ENCODE results near the gene ASCL5.

ASCL5 gene

GRCh38 chr1:201077116-201077515 is 49.9 kb downstream of the ASCL5 start:
- H4K8ac ChIP-seq (ENCODE audit: low read depth, low read length): no peak overlapping the region
- H3K27ac ChIP-seq (replicated peaks; ENCODE audit: low read length): no peak overlapping the region
- H3K36me3 ChIP-seq (replicated peaks in 1 of 2; ENCODE audit: control insufficient read depth in 2 of 2, insufficient read depth in 2 of 2, low read length in 2 of 2): no peaks in the 10 kb centered on the region
- no peak overlapping the region for H2AK5ac ChIP-seq (ENCODE audit: low read depth, low read length)
- H4K91ac ChIP-seq (ENCODE audit: low read depth, low read length, poor library complexity): no peak overlapping the region
- H2BK15ac ChIP-seq (ENCODE audit: low read length): no peak overlapping the region
- no peak overlapping the region for H3K14ac ChIP-seq (ENCODE audit: low read length)
- no peak overlapping the region for H3K4ac ChIP-seq (ENCODE audit: low read length)
- H3K4me2 ChIP-seq (ENCODE audit: insufficient read depth, low read length, poor library complexity, severe bottlenecking): no peak overlapping the region
- H3K18ac ChIP-seq (ENCODE audit: low read length): peak overlapping the region; percentile 23
- no peaks in the 10 kb centered on the region for H3K9me3 ChIP-seq (replicated peaks in 1 of 2; ENCODE audit: control insufficient read depth in 2 of 2, insufficient read depth in 1 of 2, low read depth in 1 of 2, low read length in 2 of 2)
- no peaks in the 10 kb centered on the region for H3K27me3 ChIP-seq (ENCODE audit: control insufficient read depth in 3 of 3, insufficient read depth in 3 of 3, low read depth in 1 of 3, low read length in 3 of 3)
- no peak overlapping the region for H2AFZ ChIP-seq (ENCODE audit: low read length)
- no peak overlapping the region for H2BK5ac ChIP-seq (ENCODE audit: low read length)
- no peak overlapping the region for H3K9ac ChIP-seq (ENCODE audit: low read depth, low read length, poor library complexity)
- no peak overlapping the region for H2BK12ac ChIP-seq (ENCODE audit: low read length)
- no peak for DNase-seq (ENCODE audit: low spot score)
- no peak overlapping the region for H3K4me3 ChIP-seq (ENCODE audit: low read length in 2 of 2)
- no peak overlapping the region for H3K23ac ChIP-seq (ENCODE audit: low read depth, low read length, poor library complexity)
- no peak overlapping the region for H2BK120ac ChIP-seq (ENCODE audit: low read depth, low read length)
- H3K4me1 ChIP-seq (ENCODE audit: control insufficient read depth in 2 of 2, insufficient read depth in 1 of 2, low read depth in 1 of 2, low read length in 2 of 2): peaks cover 0 to 4% of the 10 kb centered on the region in 2 donors
- H3K79me1 ChIP-seq (ENCODE audit: low read depth, low read length): no peaks in the 10 kb centered on the region
- WGBS, 2 donors (ENCODE audit: extremely low coverage in 2 of 2, insufficient read length in 2 of 2, insufficient replicate concordance in 1 of 2): no CpG with 5 or more reads among the region's 7 CpGs

- peak overlapping the region; percentile 52 for H2BK15ac ChIP-seq (ENCODE audit: low read length)
- H3K27ac ChIP-seq (replicated peaks; ENCODE audit: low read length): no peak overlapping the region
- H3K23ac ChIP-seq (ENCODE audit: low read depth, low read length, poor library complexity): no peak overlapping the region
- no CpG with 5 or more reads among the region's 7 CpGs for WGBS, 2 donors (ENCODE audit: extremely low coverage in 2 of 2, insufficient read length in 2 of 2, insufficient replicate concordance in 1 of 2)
- no peak overlapping the region for H2BK120ac ChIP-seq (ENCODE audit: low read depth, low read length)
- H3K14ac ChIP-seq (ENCODE audit: low read length): no peak overlapping the region
- H3K27me3 ChIP-seq (ENCODE audit: control insufficient read depth in 3 of 3, insufficient read depth in 3 of 3, low read depth in 1 of 3, low read length in 3 of 3): no peaks in the 10 kb centered on the region
- no peak overlapping the region for H3K4ac ChIP-seq (ENCODE audit: low read length)
- no peaks in the 10 kb centered on the region for H3K79me1 ChIP-seq (ENCODE audit: low read depth, low read length)
- H3K36me3 ChIP-seq (replicated peaks in 1 of 2; ENCODE audit: control insufficient read depth in 2 of 2, insufficient read depth in 2 of 2, low read length in 2 of 2): no peaks in the 10 kb centered on the region
- H2AK5ac ChIP-seq (ENCODE audit: low read depth, low read length): no peak overlapping the region
- H2AFZ ChIP-seq (ENCODE audit: low read length): no peak overlapping the region
- no peak overlapping the region for H4K8ac ChIP-seq (ENCODE audit: low read depth, low read length)
- no peak overlapping the region for H4K91ac ChIP-seq (ENCODE audit: low read depth, low read length, poor library complexity)
- H3K9me3 ChIP-seq (replicated peaks in 1 of 2; ENCODE audit: control insufficient read depth in 2 of 2, insufficient read depth in 1 of 2, low read depth in 1 of 2, low read length in 2 of 2): no peaks in the 10 kb centered on the region
- H3K4me2 ChIP-seq (ENCODE audit: insufficient read depth, low read length, poor library complexity, severe bottlenecking): no peak overlapping the region
- H2BK5ac ChIP-seq (ENCODE audit: low read length): no peak overlapping the region
- no peak overlapping the region for H3K9ac ChIP-seq (ENCODE audit: low read depth, low read length, poor library complexity)
- no peak overlapping the region for H2BK12ac ChIP-seq (ENCODE audit: low read length)
- H3K18ac ChIP-seq (ENCODE audit: low read length): no peak overlapping the region
- no peak overlapping the region for H3K4me3 ChIP-seq (ENCODE audit: low read length in 2 of 2)
- DNase-seq (ENCODE audit: low spot score): no peak
- peaks cover 0 to 13% of the 10 kb centered on the region in 2 donors for H3K4me1 ChIP-seq (ENCODE audit: control insufficient read depth in 2 of 2, insufficient read depth in 1 of 2, low read depth in 1 of 2, low read length in 2 of 2)
These were observed 50.9 kb downstream of the ASCL5 start for GRCh38 chr1:201076092-201076491.

GRCh38 chr1:201074018-201074417 is 53.0 kb downstream of the ASCL5 start:
- no peaks in the 10 kb centered on the region for H3K27me3 ChIP-seq (ENCODE audit: control insufficient read depth in 3 of 3, insufficient read depth in 3 of 3, low read depth in 1 of 3, low read length in 3 of 3)
- no peak overlapping the region for H3K4me2 ChIP-seq (ENCODE audit: insufficient read depth, low read length, poor library complexity, severe bottlenecking)
- H3K23ac ChIP-seq (ENCODE audit: low read depth, low read length, poor library complexity): no peak overlapping the region
- H4K8ac ChIP-seq (ENCODE audit: low read depth, low read length): no peak overlapping the region
- H2BK5ac ChIP-seq (ENCODE audit: low read length): no peak overlapping the region
- no peak overlapping the region for H3K9ac ChIP-seq (ENCODE audit: low read depth, low read length, poor library complexity)
- no peaks in the 10 kb centered on the region for H3K36me3 ChIP-seq (replicated peaks in 1 of 2; ENCODE audit: control insufficient read depth in 2 of 2, insufficient read depth in 2 of 2, low read length in 2 of 2)
- no peak overlapping the region for H3K4ac ChIP-seq (ENCODE audit: low read length)
- H3K79me1 ChIP-seq (ENCODE audit: low read depth, low read length): no peaks in the 10 kb centered on the region
- H3K4me3 ChIP-seq (ENCODE audit: low read length in 2 of 2): no peak overlapping the region
- no peak for DNase-seq (ENCODE audit: low spot score)
- H2BK15ac ChIP-seq (ENCODE audit: low read length): no peak overlapping the region
- no peak overlapping the region for H4K91ac ChIP-seq (ENCODE audit: low read depth, low read length, poor library complexity)
- no peak overlapping the region for H3K27ac ChIP-seq (replicated peaks; ENCODE audit: low read length)
- no peaks in the 10 kb centered on the region for H3K9me3 ChIP-seq (replicated peaks in 1 of 2; ENCODE audit: control insufficient read depth in 2 of 2, insufficient read depth in 1 of 2, low read depth in 1 of 2, low read length in 2 of 2)
- peaks cover 6 to 24% of the 10 kb centered on the region in 2 donors for H3K4me1 ChIP-seq (ENCODE audit: control insufficient read depth in 2 of 2, insufficient read depth in 1 of 2, low read depth in 1 of 2, low read length in 2 of 2)
- no CpG with 5 or more reads among the region's 5 CpGs for WGBS, 2 donors (ENCODE audit: extremely low coverage in 2 of 2, insufficient read length in 2 of 2, insufficient replicate concordance in 1 of 2)
- H2AFZ ChIP-seq (ENCODE audit: low read length): no peak overlapping the region
- H2BK12ac ChIP-seq (ENCODE audit: low read length): no peak overlapping the region
- no peak overlapping the region for H3K14ac ChIP-seq (ENCODE audit: low read length)
- H3K18ac ChIP-seq (ENCODE audit: low read length): no peak overlapping the region
- no peak overlapping the region for H2BK120ac ChIP-seq (ENCODE audit: low read depth, low read length)
- H2AK5ac ChIP-seq (ENCODE audit: low read depth, low read length): no peak overlapping the region

- no peaks in the 10 kb centered on the region for H3K27me3 ChIP-seq (ENCODE audit: control insufficient read depth in 3 of 3, insufficient read depth in 3 of 3, low read depth in 1 of 3, low read length in 3 of 3)
- no peak for DNase-seq (ENCODE audit: low spot score)
- no peak overlapping the region for H3K14ac ChIP-seq (ENCODE audit: low read length)
- H2AFZ ChIP-seq (ENCODE audit: low read length): no peak overlapping the region
- H3K9ac ChIP-seq (ENCODE audit: low read depth, low read length, poor library complexity): no peak overlapping the region
- H2BK15ac ChIP-seq (ENCODE audit: low read length): no peak overlapping the region
- H3K18ac ChIP-seq (ENCODE audit: low read length): peak overlapping the region; percentile 11
- H4K8ac ChIP-seq (ENCODE audit: low read depth, low read length): no peak overlapping the region
- H3K9me3 ChIP-seq (replicated peaks in 1 of 2; ENCODE audit: control insufficient read depth in 2 of 2, insufficient read depth in 1 of 2, low read depth in 1 of 2, low read length in 2 of 2): no peaks in the 10 kb centered on the region
- no peak overlapping the region for H2BK5ac ChIP-seq (ENCODE audit: low read length)
- H2BK12ac ChIP-seq (ENCODE audit: low read length): no peak overlapping the region
- H4K91ac ChIP-seq (ENCODE audit: low read depth, low read length, poor library complexity): no peak overlapping the region
- H2BK120ac ChIP-seq (ENCODE audit: low read depth, low read length): no peak overlapping the region
- H3K4me2 ChIP-seq (ENCODE audit: insufficient read depth, low read length, poor library complexity, severe bottlenecking): no peak overlapping the region
- H3K4ac ChIP-seq (ENCODE audit: low read length): no peak overlapping the region
- H3K36me3 ChIP-seq (replicated peaks in 1 of 2; ENCODE audit: control insufficient read depth in 2 of 2, insufficient read depth in 2 of 2, low read length in 2 of 2): no peaks in the 10 kb centered on the region
- no peaks in the 10 kb centered on the region for H3K79me1 ChIP-seq (ENCODE audit: low read depth, low read length)
- WGBS, 2 donors (ENCODE audit: extremely low coverage in 2 of 2, insufficient read length in 2 of 2, insufficient replicate concordance in 1 of 2): no CpG with 5 or more reads among the region's 6 CpGs
- H3K23ac ChIP-seq (ENCODE audit: low read depth, low read length, poor library complexity): no peak overlapping the region
- H3K4me1 ChIP-seq (ENCODE audit: control insufficient read depth in 2 of 2, insufficient read depth in 1 of 2, low read depth in 1 of 2, low read length in 2 of 2): peaks cover 8 to 25% of the 10 kb centered on the region in 2 donors
- no peak overlapping the region for H3K4me3 ChIP-seq (ENCODE audit: low read length in 2 of 2)
- no peak overlapping the region for H3K27ac ChIP-seq (replicated peaks; ENCODE audit: low read length)
- peak overlapping the region; percentile 70 for H2AK5ac ChIP-seq (ENCODE audit: low read depth, low read length)
These were observed 54.1 kb downstream of the ASCL5 start for GRCh38 chr1:201072922-201073321.

All from neuronal stem cell (in vitro differentiated cells).